H1 (cell line): ENCODE data around the gene RFPL3. TPM values are rescaled to one million over a fixed set of nuclear protein-coding genes. Genes with fewer than 3 reads are reported as not detected.

ENCODE experiments used
- CTCF ChIA-PET: fragments of 300-600 bp; sonication (Branson Sonifier 250); formaldehyde crosslinking; loops from one replicate; lab custom pipeline; 2021; ENCODE audit not compliant: partially characterized antibody; lab: Charles Lee
- POLR2A ChIA-PET: fragments of 300-600 bp; sonication (Branson Sonifier 250); formaldehyde crosslinking; loops from one replicate; lab custom pipeline; 2021; ENCODE audit warnings: inconsistent platforms; ENCODE audit not compliant: partially characterized antibody; lab: Charles Lee
- DNase-seq, 2 experiments: peaks; one replicate each; pipeline versions ENCODE4 v3.0.0 to v3.0.0-alpha.2; 2010 to 2022; ENCODE audit warnings: low spot score in 2 of 2, low read depth in 1 of 2, mixed read lengths in 1 of 2
- FAIRE-seq: peaks from 2 replicates; lab custom pipeline; 2011; peaks lifted over from hg19 to GRCh38; lab: Jason Lieb, UNC
- H2AFZ ChIP-seq: 2 replicates; pipeline ENCODE4 v1.8.1; 2012; ENCODE audit warnings: low read length, inconsistent platforms
- H2AK5ac ChIP-seq: 2 replicates; pipeline ENCODE4 v1.6.1; 2013; ENCODE audit warnings: low read depth, low read length
- H2BK120ac ChIP-seq: replicated peaks from 2 replicates; pipeline ENCODE3; 2013; ENCODE audit warnings: low read depth, low read length, inconsistent platforms
- H2BK12ac ChIP-seq: 2 replicates; pipeline ENCODE4 v1.6.1; 2013; ENCODE audit warnings: low read depth, low read length
- H2BK15ac ChIP-seq: 2 replicates; pipeline ENCODE4 v1.6.1; 2013; ENCODE audit warnings: low read length
- H2BK20ac ChIP-seq: 2 replicates; pipeline ENCODE4 v1.6.1; 2013; ENCODE audit warnings: low read length
- H2BK5ac ChIP-seq: 2 replicates; pipeline ENCODE4 v1.6.1; 2013; ENCODE audit warnings: low read depth, low read length
- H3K14ac ChIP-seq: 2 replicates; pipeline ENCODE4 v1.6.1; 2013; ENCODE audit warnings: inconsistent platforms; ENCODE audit not compliant: insufficient read length
- H3K18ac ChIP-seq: 2 replicates; pipeline ENCODE4 v1.6.1; 2013; ENCODE audit warnings: low read length; ENCODE audit errors: extremely low read depth
- H3K23ac ChIP-seq: 2 replicates; pipeline ENCODE4 v1.6.1; 2013; ENCODE audit warnings: inconsistent platforms; ENCODE audit not compliant: insufficient read length
- H3K23me2 ChIP-seq: 2 replicates; pipeline ENCODE4 v1.6.1; 2013; ENCODE audit warnings: low read depth, low read length
- H3K27ac ChIP-seq: 2 replicates; pipeline ENCODE4 v1.6.1; 2011; ENCODE audit warnings: low read depth, low read length, inconsistent platforms
- H3K27me3 ChIP-seq, 4 experiments: replicated peaks in 1 of 4; 1 replicate in 1 of 4; 2 replicates in 3 of 4; pipeline versions ENCODE4 v1.6.1 to v1.8.1; 2011 to 2013; ENCODE audit warnings: low read length in 3 of 4, mild to moderate bottlenecking in 3 of 4, inconsistent platforms in 2 of 4, mixed read lengths in 2 of 4, moderate library complexity in 1 of 4; ENCODE audit not compliant: control insufficient read depth in 3 of 4, insufficient read depth in 3 of 4; ENCODE audit errors: extremely low read depth in 1 of 4
- H3K36me3 ChIP-seq, 4 experiments: 2 replicates each; pipeline versions ENCODE4 v1.6.1 to v1.8.1; 2011 to 2013; ENCODE audit warnings: mild to moderate bottlenecking in 4 of 4, low read length in 3 of 4, moderate library complexity in 2 of 4, control low read depth in 1 of 4, inconsistent platforms in 1 of 4; ENCODE audit not compliant: insufficient read depth in 4 of 4, control insufficient read depth in 2 of 4
- H3K4ac ChIP-seq: replicated peaks from 2 replicates; pipeline ENCODE3; 2013; ENCODE audit warnings: low read length, low read depth, mixed read lengths, inconsistent platforms; ENCODE audit not compliant: insufficient read length
- H3K4me1 ChIP-seq, 4 experiments: replicated peaks in 1 of 4; 1 replicate in 1 of 4; 2 replicates in 3 of 4; pipeline versions ENCODE4 v1.6.1 to v1.8.1; 2011 to 2013; ENCODE audit warnings: low read length in 3 of 4, inconsistent platforms in 2 of 4, mixed read lengths in 1 of 4; ENCODE audit not compliant: insufficient read depth in 4 of 4, control insufficient read depth in 3 of 4
- H3K4me2 ChIP-seq, 2 experiments: 2 replicates each; pipeline versions ENCODE4 v1.6.1 to v1.8.1; 2011 to 2013; ENCODE audit warnings: low read depth in 2 of 2, low read length in 2 of 2, control low read depth in 1 of 2, inconsistent platforms in 1 of 2, mild to moderate bottlenecking in 1 of 2; ENCODE audit not compliant: insufficient read depth in 1 of 2
- H3K4me3 ChIP-seq, 4 experiments: fragments of 200-600, 300-600 bp in 1 of 4; sonication (generic), shearing (Covaris generic), sonication (Bioruptor Twin) in 1 of 4; 2 replicates each; pipeline versions ENCODE4 v1.5.1 to v1.8.1; 2011 to 2016; ENCODE audit warnings: low read length in 4 of 4, low read depth in 3 of 4, control low read depth in 2 of 4, inconsistent platforms in 2 of 4, mild to moderate bottlenecking in 2 of 4, mixed read lengths in 1 of 4, moderate library complexity in 1 of 4; ENCODE audit not compliant: insufficient read depth in 2 of 4; ENCODE audit errors: extremely low read depth in 1 of 4
- H3K56ac ChIP-seq: replicated peaks from 2 replicates; pipeline ENCODE3; 2013; ENCODE audit warnings: low read depth, mild to moderate bottlenecking, mixed read lengths, low read length, inconsistent platforms; ENCODE audit not compliant: insufficient read length
- H3K79me1 ChIP-seq: 2 replicates; pipeline ENCODE4 v1.6.1; 2013; ENCODE audit warnings: low read depth, low read length, control low read depth
- H3K79me2 ChIP-seq, 2 experiments: 2 replicates each; pipeline versions ENCODE4 v1.6.1 to v1.8.1; 2012 to 2013; ENCODE audit warnings: low read length in 2 of 2, mild to moderate bottlenecking in 2 of 2, inconsistent platforms in 1 of 2; ENCODE audit not compliant: insufficient read depth in 2 of 2, control insufficient read depth in 1 of 2
- H3K9ac ChIP-seq, 4 experiments: replicated peaks in 1 of 4; 1 replicate in 1 of 4; 2 replicates in 3 of 4; pipeline versions ENCODE4 v1.6.1 to v1.8.1; 2011 to 2013; ENCODE audit warnings: low read depth in 3 of 4, low read length in 3 of 4, control low read depth in 2 of 4, mild to moderate bottlenecking in 2 of 4, moderate library complexity in 2 of 4, inconsistent platforms in 1 of 4; ENCODE audit errors: extremely low read depth in 1 of 4
- H3K9me3 ChIP-seq, 2 experiments: 2 replicates each; pipeline versions ENCODE4 v1.6.1 to v1.8.1; 2012 to 2013; ENCODE audit warnings: mild to moderate bottlenecking in 2 of 2, moderate library complexity in 2 of 2, control low read depth in 1 of 2, inconsistent platforms in 1 of 2, low read depth in 1 of 2, low read length in 1 of 2, mixed read lengths in 1 of 2; ENCODE audit not compliant: insufficient read depth in 2 of 2
- H4K20me1 ChIP-seq, 2 experiments: replicated peaks in 1 of 2; 2 replicates each; pipeline versions ENCODE3 to v1.8.1; 2011 to 2013; ENCODE audit warnings: inconsistent platforms in 2 of 2, low read length in 2 of 2, mild to moderate bottlenecking in 1 of 2; ENCODE audit not compliant: insufficient read depth in 2 of 2, control insufficient read depth in 1 of 2
- H4K5ac ChIP-seq: 2 replicates; pipeline ENCODE4 v1.6.1; 2013; ENCODE audit warnings: low read length, low read depth, mixed read lengths, inconsistent platforms; ENCODE audit not compliant: insufficient read length
- H4K8ac ChIP-seq: 2 replicates; pipeline ENCODE4 v1.8.0; 2013; ENCODE audit warnings: mild to moderate bottlenecking, moderate library complexity, low read length, inconsistent platforms; ENCODE audit not compliant: insufficient read depth; ENCODE audit errors: extremely low read depth
- H4K91ac ChIP-seq: replicated peaks from 2 replicates; pipeline ENCODE3; 2013; ENCODE audit warnings: low read length, mixed read lengths, inconsistent platforms; ENCODE audit not compliant: insufficient read length
- ATF3 ChIP-seq: IDR thresholded peaks from 2 replicates; pipeline ENCODE4 v1.6.1; 2011; ENCODE audit warnings: low read depth, mild to moderate bottlenecking, low read length; ENCODE audit not compliant: insufficient read depth
- CTCF ChIP-seq, 3 experiments: IDR thresholded peaks; 1 replicate in 2 of 3; 2 replicates in 1 of 3; pipeline versions ENCODE4 v1.5.1 to v1.6.1; 2011; ENCODE audit warnings: low read length in 3 of 3, mild to moderate bottlenecking in 3 of 3, inconsistent platforms in 2 of 3, low read depth in 1 of 3, moderate library complexity in 1 of 3; ENCODE audit not compliant: insufficient read depth in 1 of 3; ENCODE audit errors: control extremely low read depth in 1 of 3
- FOSL1 ChIP-seq: IDR thresholded peaks from 2 replicates; pipeline ENCODE4 v1.6.1; 2011; ENCODE audit warnings: mild to moderate bottlenecking, low read depth, low read length, moderate library complexity; ENCODE audit not compliant: insufficient read depth
- POU5F1 ChIP-seq: IDR thresholded peaks from 2 replicates; pipeline ENCODE4 v1.6.1; 2011; ENCODE audit warnings: low read depth, mild to moderate bottlenecking, low read length, moderate library complexity
- SAP30 ChIP-seq: fragments of 300-600 bp; sonication (generic); IDR thresholded peaks from 2 replicates; pipeline ENCODE4 v1.7.1; 2012; ENCODE audit warnings: low read length, moderate library complexity, mild to moderate bottlenecking, inconsistent platforms; ENCODE audit not compliant: insufficient read depth, insufficient replicate concordance
- SIRT6 ChIP-seq: IDR thresholded peaks from one replicate; pipeline ENCODE4 v1.7.1; 2012; ENCODE audit warnings: low read length, inconsistent platforms
- SIX5 ChIP-seq: IDR thresholded peaks from 2 replicates; pipeline ENCODE4 v1.6.1; 2011; ENCODE audit warnings: mild to moderate bottlenecking, low read depth, low read length
- SP1 ChIP-seq: IDR thresholded peaks from 2 replicates; pipeline ENCODE4 v1.6.1; 2011; ENCODE audit warnings: low read depth, low read length
- ZNF274 ChIP-seq: IDR thresholded peaks from 2 replicates; pipeline ENCODE4 v1.7.0; 2012; ENCODE audit warnings: low read length, borderline replicate concordance; ENCODE audit errors: extremely low read depth
- WGBS, 2 experiments: shearing (Covaris generic) in 1 of 2; methylation state at CpG; one replicate each; pipeline versions ENCODE4 v1.1.6 to v1.1.7; 2013 to 2015; ENCODE audit warnings: low lambda C conversion rate in 2 of 2, mixed read lengths in 2 of 2, inconsistent platforms in 1 of 2, low coverage in 1 of 2, missing lambda C conversion rate in 1 of 2; ENCODE audit not compliant: insufficient replicate concordance in 2 of 2, insufficient coverage in 1 of 2, insufficient read length in 1 of 2; ENCODE audit errors: extremely low coverage in 1 of 2, missing lambda C conversion rate in 1 of 2; 5-methylcytosine and 5-hydroxymethylcytosine counted together
- polyA plus RNA-seq, 7 experiments: library from polyadenylated mRNA; depleted of rRNA in 3 of 7; stranded (reverse) in 5 of 7; unstranded in 2 of 7; fragments of >200 nt in 5 of 7; fragments of 200-250 nt in 2 of 7; gene quantifications; 1 replicate in 5 of 7; 2 replicates in 1 of 7; 4 replicates in 1 of 7; pipeline versions ENCODE4 v1.2.1 to v1.2.3, GENCODE V29; 2011 to 2013; ENCODE audit warnings: missing spikeins in 2 of 7, mixed read lengths in 2 of 7
- total RNA-seq: library from RNA; stranded (reverse); fragmentation: NEBNext Ultra II Directional; extraction: Animal tissue kit (Norgen Biotek cat#: 25700); gene quantifications from 2 replicates; pipeline ENCODE4 v1.2.1, GENCODE V29; 2021

Gene RFPL3
- total and polyA plus RNA-seq, 2 of the 8 experiments (the other 6 are each of a cell fraction or from before 2014, with no cell fraction given): 0.08 to 0.24 TPM

DNA sequence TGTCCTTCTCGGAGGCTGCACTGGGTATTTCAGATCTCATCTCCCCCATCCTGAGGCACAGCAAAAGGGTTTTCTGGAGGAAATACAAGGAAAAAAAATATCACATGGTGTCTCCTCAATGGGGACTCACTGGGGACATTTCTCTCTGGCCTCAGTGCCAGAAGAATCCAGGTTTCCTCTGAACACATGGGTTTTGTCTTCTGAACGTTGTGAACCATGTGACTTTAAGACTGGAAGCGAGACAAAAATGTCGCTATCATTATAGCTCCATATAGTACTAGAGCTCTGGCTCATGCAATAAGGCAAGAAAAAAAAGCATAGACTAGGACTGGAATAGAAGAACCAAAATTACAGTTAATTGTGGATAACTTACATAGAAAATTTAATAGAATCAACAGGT, 44.9 kb upstream of the RFPL3 start:
- Histone ChIP-seq H4K91ac (no peak overlapping the region), H2AK5ac (no peak overlapping the region), H3K23ac (no peak overlapping the region), H3K9me3 (no peaks in the 10 kb centered on the region), H4K8ac (no peak overlapping the region), H3K27me3 (peaks cover 0 to 2% (median 0%) of the 10 kb centered on the region in 4 experiments; a peak in 1 of 7 replicates), H3K9ac (no peak overlapping the region), H3K18ac (no peak overlapping the region), H2BK20ac (no peak overlapping the region), H3K27ac (no peak overlapping the region), H2AFZ (no peak overlapping the region), H2BK12ac (no peak overlapping the region), H2BK15ac (no peak overlapping the region), H3K23me2 (no peaks in the 10 kb centered on the region; the same call in 1 of the 2 replicates), H2BK120ac (no peak overlapping the region), H4K20me1 (no peaks in the 10 kb centered on the region), H3K14ac (no peak overlapping the region), H3K36me3 (no peaks in the 10 kb centered on the region), H2BK5ac (no peak overlapping the region), H3K4ac (no peak overlapping the region), H3K79me2 (no peaks in the 10 kb centered on the region), H3K4me3 (no peak overlapping the region), H3K4me1 (peaks cover 0 to 3% (median 0%) of the 10 kb centered on the region in 4 experiments; a peak in 1 of 7 replicates), H3K79me1 (no peaks in the 10 kb centered on the region), H4K5ac (no peak overlapping the region), H3K56ac (no peak overlapping the region), H3K4me2 (no peak overlapping the region)
- no peak for TF ChIP-seq POU5F1
- no peak for TF ChIP-seq SAP30
- no peak for TF ChIP-seq CTCF (IDR thresholded peaks at IDR 0.05; ENCODE audit: control extremely low read depth in 1 of 3, insufficient read depth in 1 of 3, low read depth in 1 of 3, low read length in 3 of 3)
- no peak for TF ChIP-seq FOSL1
- TF ChIP-seq SIRT6: no peak
- no peak for TF ChIP-seq ATF3
- no peak for TF ChIP-seq SP1
- TF ChIP-seq ZNF274: no peak
- no peak for TF ChIP-seq SIX5
- CTCF ChIA-PET: interaction anchor here (0.6 kb wide), 1 partner anchor 11 kb away, joined by 3 read pairs; no protein-coding TSS in a partner anchor
- FAIRE-seq (no peak), DNase-seq (peak in 1 of 2 experiments; percentile 8)
- 85% methylated on average over 4 of the region's 4 CpGs; no CpG with 5 or more reads in 1 of the 2 experiments for WGBS, 2 experiments
- POLR2A ChIA-PET: interaction anchor here (1.6 kb wide), 1 partner anchor 22 kb away, joined by 6 read pairs; no protein-coding TSS in a partner anchor
